ENCODE measurements around the gene TRPC1.

- TF ChIP-seq EZH2 (IDR thresholded peaks at IDR 0.05; ENCODE audit: borderline replicate concordance, low read depth, low read length, severe bottlenecking) (no peak), CTCF (IDR thresholded peaks at IDR 0.05; ENCODE audit: borderline replicate concordance, extremely low read depth, low read length, poor library complexity, severe bottlenecking) (no peak)
These were observed 47.7 kb upstream of the TRPC1 start for GRCh38 chr3:142676151-142676550.

Measured in DND-41 (cell line).